CD14-positive monocyte (primary cell): Measurements from ENCODE around the gene SCARB1. TPM values are rescaled to one million over a fixed set of nuclear protein-coding genes. Genes with fewer than 3 reads are reported as not detected.
A peak's percentile ranks its signal among the peaks of the same experiment; 100 is the strongest.

ENCODE experiments used
- DNase-seq, 3 donors: peaks; one replicate each; pipeline ENCODE4 v3.0.0-alpha.2; 2011 to 2022
- H2AFZ ChIP-seq: 2 replicates; pipeline ENCODE4 v1.6.0; 2012; ENCODE audit warnings: mild to moderate bottlenecking, low read depth, low read length, inconsistent platforms; ENCODE audit not compliant: insufficient read depth, poor library complexity, severe bottlenecking
- H3K27ac ChIP-seq, 2 donors: 1 replicate in 1 of 2; 2 replicates in 1 of 2; pipeline ENCODE4 v1.5.1; 2012 to 2013; ENCODE audit warnings: low read length in 2 of 2, control low read depth in 1 of 2, inconsistent platforms in 1 of 2, low read depth in 1 of 2, mild to moderate bottlenecking in 1 of 2
- H3K27me3 ChIP-seq, 2 donors: one replicate each; pipeline versions ENCODE4 v1.6.0 to v1.6.1; 2011 to 2013; ENCODE audit warnings: low read length in 2 of 2; ENCODE audit not compliant: control insufficient read depth in 2 of 2, insufficient read depth in 2 of 2
- H3K36me3 ChIP-seq, 2 donors: replicated peaks in 1 of 2; 1 replicate in 1 of 2; 2 replicates in 1 of 2; pipeline versions ENCODE4 v1.5.1 to v1.6.1; 2012 to 2013; ENCODE audit warnings: low read length in 2 of 2, control low read depth in 1 of 2, inconsistent platforms in 1 of 2, mild to moderate bottlenecking in 1 of 2; ENCODE audit not compliant: insufficient read depth in 2 of 2, control insufficient read depth in 1 of 2
- H3K4me1 ChIP-seq, 2 donors: 1 replicate in 1 of 2; 2 replicates in 1 of 2; pipeline versions ENCODE4 v1.5.1 to v1.6.1; 2012 to 2013; ENCODE audit warnings: low read length in 2 of 2, control low read depth in 1 of 2, inconsistent platforms in 1 of 2, mild to moderate bottlenecking in 1 of 2, moderate library complexity in 1 of 2; ENCODE audit not compliant: insufficient read depth in 2 of 2, control insufficient read depth in 1 of 2
- H3K4me2 ChIP-seq: replicated peaks from 2 replicates; pipeline ENCODE3; 2012; ENCODE audit warnings: low read length, moderate library complexity, mild to moderate bottlenecking; ENCODE audit not compliant: poor library complexity, severe bottlenecking; ENCODE audit errors: extremely low read depth
- H3K4me3 ChIP-seq, 3 experiments: fragments of 200-600 bp in 1 of 3; sonication (generic) in 1 of 3; replicated peaks in 1 of 3; 1 replicate in 2 of 3; 2 replicates in 1 of 3; pipeline ENCODE4 v1.5.1; 2011 to 2013; ENCODE audit warnings: low read length in 3 of 3, mild to moderate bottlenecking in 3 of 3, control low read depth in 2 of 3, low read depth in 2 of 3, inconsistent platforms in 1 of 3, moderate library complexity in 1 of 3
- H3K79me2 ChIP-seq: 2 replicates; pipeline ENCODE4 v1.6.0; 2012; ENCODE audit warnings: mild to moderate bottlenecking, control low read depth, inconsistent platforms, low read length, moderate library complexity; ENCODE audit not compliant: insufficient read depth
- H3K9ac ChIP-seq: 2 replicates; pipeline ENCODE4 v1.6.0; 2017; ENCODE audit warnings: low read length, mild to moderate bottlenecking; ENCODE audit not compliant: insufficient read depth, poor library complexity, severe bottlenecking
- H3K9me3 ChIP-seq, 2 donors: replicated peaks in 1 of 2; 1 replicate in 1 of 2; 2 replicates in 1 of 2; pipeline versions ENCODE4 v1.5.1 to v1.6.1; 2012 to 2013; ENCODE audit warnings: low read length in 2 of 2, control low read depth in 1 of 2; ENCODE audit not compliant: control insufficient read depth in 1 of 2, insufficient read depth in 1 of 2
- H4K20me1 ChIP-seq: 2 replicates; pipeline ENCODE4 v1.6.0; 2012; ENCODE audit warnings: mild to moderate bottlenecking, low read length, control low read depth, moderate library complexity; ENCODE audit not compliant: insufficient read depth
- H3K27ac Mint-ChIP-seq, 7 donors: one replicate each; pipeline ENCODE4 v1.8.0; 2020; ENCODE audit warnings: mild to moderate bottlenecking in 7 of 7, mixed read lengths in 7 of 7, moderate library complexity in 6 of 7, inconsistent platforms in 2 of 7
- H3K27me3 Mint-ChIP-seq, 3 donors: one replicate each; pipeline ENCODE4 v1.8.0; 2021 to 2022; ENCODE audit warnings: low read depth in 3 of 3, mild to moderate bottlenecking in 3 of 3, mixed read lengths in 3 of 3, moderate library complexity in 3 of 3, inconsistent platforms in 1 of 3
- H3K36me3 Mint-ChIP-seq, 2 donors: one replicate each; pipeline ENCODE4 v1.8.0; 2020; ENCODE audit warnings: mixed read lengths in 2 of 2, inconsistent platforms in 1 of 2, mild to moderate bottlenecking in 1 of 2
- H3K4me1 Mint-ChIP-seq: one replicate; pipeline ENCODE4 v1.8.0; 2020; ENCODE audit warnings: mild to moderate bottlenecking, mixed read lengths
- H3K4me3 Mint-ChIP-seq, 2 donors: one replicate each; pipeline ENCODE4 v1.8.0; 2020; ENCODE audit warnings: mild to moderate bottlenecking in 2 of 2, mixed read lengths in 2 of 2, moderate library complexity in 1 of 2
- H3K9me3 Mint-ChIP-seq, 7 donors: one replicate each; pipeline ENCODE4 v1.8.0; 2020 to 2022; ENCODE audit warnings: mixed read lengths in 7 of 7, mild to moderate bottlenecking in 6 of 7, moderate library complexity in 6 of 7, inconsistent platforms in 2 of 7
- CTCF ChIP-seq: fragments of 200-600 bp; IDR thresholded peaks from one replicate; pipeline ENCODE4 v1.8.0; 2022; ENCODE audit warnings: antibody characterized with exemption, mild to moderate bottlenecking
- WGBS: methylation state at CpG from one replicate; pipeline ENCODE4 v1.1.5; 2013; ENCODE audit warnings: missing lambda C conversion rate; ENCODE audit not compliant: insufficient coverage; 5-methylcytosine and 5-hydroxymethylcytosine counted together
- intact Hi-C, 2 donors: fragments of 100-400 bp; cut with micrococcal nuclease; formaldehyde crosslinking; loops; one replicate each; pipeline versions ENCODE4 v1.15.0 to v1.15.1; 2023
- polyA plus RNA-seq, 3 donors: library from polyadenylated mRNA; depleted of rRNA in 1 of 3; unstranded in 2 of 3; stranded (reverse) in 1 of 3; fragments of 300-500 nt in 2 of 3; fragments of >200 nt in 1 of 3; fragmentation: Illumina TruSeq in 2 of 3; gene quantifications; 1 replicate in 2 of 3; 2 replicates in 1 of 3; pipeline ENCODE4 v1.2.3, GENCODE V29; 2012 to 2021

SCARB1 gene
- polyA plus RNA-seq, 3 donors = 13.1 to 34.3 (median 15.2) TPM

GRCh38 chr12:124820199-124820598 is 43.5 kb downstream of the SCARB1 start:
- Mint-ChIP-seq H3K4me1 (peaks cover 21% of the 10 kb centered on the region), H3K9me3 (peaks cover 0 to 5% (median 0%) of the 10 kb centered on the region in 7 donors), H3K4me3 (no peak overlapping the region), H3K27me3 (peaks cover 1 to 7% (median 2%) of the 10 kb centered on the region in 3 donors), H3K36me3 (peaks cover 6 to 13% of the 10 kb centered on the region in 2 donors), H3K27ac (no peak overlapping the region)
- no peaks in the 10 kb centered on the region for H3K36me3 ChIP-seq
- DNase-seq = no peak
- peaks cover 5% of the 10 kb centered on the region for H3K79me2 ChIP-seq
- H3K27me3 ChIP-seq = no peaks in the 10 kb centered on the region
- H3K4me3 ChIP-seq = no peak overlapping the region
- intact Hi-C loops = no loop called here
- H3K9me3 ChIP-seq = no peaks in the 10 kb centered on the region
- H3K4me1 ChIP-seq = peaks cover 8 to 9% of the 10 kb centered on the region in 2 donors
- WGBS = 93% methylated on average over 3 of the region's 9 CpGs
- no peak overlapping the region for H3K27ac ChIP-seq
- H2AFZ ChIP-seq = no peak overlapping the region
- TF ChIP-seq CTCF = no peak
- H4K20me1 ChIP-seq = peaks cover 8% of the 10 kb centered on the region
- H3K9ac ChIP-seq = no peak overlapping the region
- no peak overlapping the region for H3K4me2 ChIP-seq

- peaks cover 22% of the 10 kb centered on the region for H3K4me1 Mint-ChIP-seq
- H3K36me3 ChIP-seq = peaks cover 0 to 1% of the 10 kb centered on the region in 2 donors
- DNase-seq = no peak
- H3K79me2 ChIP-seq = peaks cover 5% of the 10 kb centered on the region
- peaks cover 15 to 16% of the 10 kb centered on the region in 2 donors for H3K4me1 ChIP-seq
- H3K9me3 Mint-ChIP-seq = peaks cover 0 to 3% (median 0%) of the 10 kb centered on the region in 7 donors
- H3K27ac Mint-ChIP-seq = peak overlapping the region in 2 of 7 donors; percentile 12 to 26
- H3K4me3 ChIP-seq = no peak overlapping the region
- intact Hi-C loops = no loop called here
- H3K27ac ChIP-seq = no peak overlapping the region
- H2AFZ ChIP-seq = no peak overlapping the region
- 91% methylated on average over 10 of the region's 10 CpGs for WGBS
- no peak for TF ChIP-seq CTCF
- H3K27me3 Mint-ChIP-seq = peaks cover 1 to 3% (median 2%) of the 10 kb centered on the region in 3 donors
- peaks cover 8% of the 10 kb centered on the region for H4K20me1 ChIP-seq
- H3K9ac ChIP-seq = no peak overlapping the region
- no peak overlapping the region for H3K4me3 Mint-ChIP-seq
- H3K27me3 ChIP-seq = no peaks in the 10 kb centered on the region
- H3K4me2 ChIP-seq = no peak overlapping the region
- peaks cover 11 to 13% of the 10 kb centered on the region in 2 donors for H3K36me3 Mint-ChIP-seq
- H3K9me3 ChIP-seq = no peaks in the 10 kb centered on the region
Observed at GRCh38 chr12:124819525-124819924, 44.1 kb downstream of the SCARB1 start.
